ENCODE measurements around the gene HAUS1. TPM values are rescaled to one million over a fixed set of nuclear protein-coding genes. Genes with fewer than 3 reads are reported as not detected.
"Not testable (repeated sequence)": the region's sequence is repeated elsewhere in the genome, so short reads cannot be mapped to it uniquely, and the experiment has no call there.

The HAUS1 gene
- total and polyA plus RNA-seq, 2 experiments from 2014 or later: 163 to 216 TPM

- DNase-seq (ENCODE audit: low spot score) (no peak), ATAC-seq (no peak)
- no peaks in the 10 kb centered on the region for H3K27me3 ChIP-seq (ENCODE audit: insufficient read depth)
- H2AFZ ChIP-seq: no peak overlapping the region
- Mint-ChIP-seq H3K4me3 (no peak overlapping the region), H3K27me3 (ENCODE audit: insufficient read depth, low read depth, poor library complexity) (peaks cover 2% of the 10 kb centered on the region), H3K27ac (no peak overlapping the region), H3K36me3 (ENCODE audit: low read depth) (peaks cover 69% of the 10 kb centered on the region), H3K4me1 (no peaks in the 10 kb centered on the region), H3K9me3 (no peaks in the 10 kb centered on the region)
- 0 out of 2 replicates have a peak overlapping the region, but pooled peaks have one; percentile 30 for H3K27ac ChIP-seq (ENCODE audit: low read depth)
- H3F3A ChIP-seq (replicated peaks; ENCODE audit: low read depth): no peaks in the 10 kb centered on the region
- peaks cover 10% of the 10 kb centered on the region for H4K20me1 ChIP-seq (replicated peaks; ENCODE audit: insufficient read depth)
- peaks cover 20% of the 10 kb centered on the region; the same call in 1 of the 2 replicates for H3K36me3 ChIP-seq (ENCODE audit: insufficient read depth)
- no peaks in the 10 kb centered on the region for H3K4me1 ChIP-seq (ENCODE audit: insufficient read depth)
- no peak overlapping the region for H3K4me2 ChIP-seq
- no peaks in the 10 kb centered on the region for H3K9me2 ChIP-seq (ENCODE audit: insufficient read depth)
- no peak overlapping the region for H3K4me3 ChIP-seq
- H3K79me2 ChIP-seq (replicated peaks; ENCODE audit: insufficient read depth): peaks cover 22% of the 10 kb centered on the region; the same call in 1 of the 2 replicates
- TF ChIP-seq, protein P1, sequence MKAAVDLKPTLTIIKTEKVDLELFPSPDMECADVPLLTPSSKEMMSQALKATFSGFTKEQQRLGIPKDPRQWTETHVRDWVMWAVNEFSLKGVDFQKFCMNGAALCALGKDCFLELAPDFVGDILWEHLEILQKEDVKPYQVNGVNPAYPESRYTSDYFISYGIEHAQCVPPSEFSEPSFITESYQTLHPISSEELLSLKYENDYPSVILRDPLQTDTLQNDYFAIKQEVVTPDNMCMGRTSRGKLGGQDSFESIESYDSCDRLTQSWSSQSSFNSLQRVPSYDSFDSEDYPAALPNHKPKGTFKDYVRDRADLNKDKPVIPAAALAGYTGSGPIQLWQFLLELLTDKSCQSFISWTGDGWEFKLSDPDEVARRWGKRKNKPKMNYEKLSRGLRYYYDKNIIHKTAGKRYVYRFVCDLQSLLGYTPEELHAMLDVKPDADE (IDR thresholded peaks at IDR 0.05): no peak
- TF ChIP-seq STAT1 (IDR thresholded peaks at IDR 0.05; ENCODE audit: unreplicated experiment) (no peak), CREB1 (CRISPR knock-in tag; IDR thresholded peaks at IDR 0.05; ENCODE audit: low read depth) (no peak), JUNB (IDR thresholded peaks at IDR 0.05; ENCODE audit: unreplicated experiment) (no peak), EZH2 (IDR thresholded peaks at IDR 0.05; ENCODE audit: low read depth, unreplicated experiment) (no peak), ZNF114 (CRISPR knock-in tag; IDR thresholded peaks at IDR 0.05) (no peak), ZNF331 (CRISPR knock-in tag; IDR thresholded peaks at IDR 0.05; ENCODE audit: low read depth) (no peak)
- TF ChIP-seq, protein P2, sequence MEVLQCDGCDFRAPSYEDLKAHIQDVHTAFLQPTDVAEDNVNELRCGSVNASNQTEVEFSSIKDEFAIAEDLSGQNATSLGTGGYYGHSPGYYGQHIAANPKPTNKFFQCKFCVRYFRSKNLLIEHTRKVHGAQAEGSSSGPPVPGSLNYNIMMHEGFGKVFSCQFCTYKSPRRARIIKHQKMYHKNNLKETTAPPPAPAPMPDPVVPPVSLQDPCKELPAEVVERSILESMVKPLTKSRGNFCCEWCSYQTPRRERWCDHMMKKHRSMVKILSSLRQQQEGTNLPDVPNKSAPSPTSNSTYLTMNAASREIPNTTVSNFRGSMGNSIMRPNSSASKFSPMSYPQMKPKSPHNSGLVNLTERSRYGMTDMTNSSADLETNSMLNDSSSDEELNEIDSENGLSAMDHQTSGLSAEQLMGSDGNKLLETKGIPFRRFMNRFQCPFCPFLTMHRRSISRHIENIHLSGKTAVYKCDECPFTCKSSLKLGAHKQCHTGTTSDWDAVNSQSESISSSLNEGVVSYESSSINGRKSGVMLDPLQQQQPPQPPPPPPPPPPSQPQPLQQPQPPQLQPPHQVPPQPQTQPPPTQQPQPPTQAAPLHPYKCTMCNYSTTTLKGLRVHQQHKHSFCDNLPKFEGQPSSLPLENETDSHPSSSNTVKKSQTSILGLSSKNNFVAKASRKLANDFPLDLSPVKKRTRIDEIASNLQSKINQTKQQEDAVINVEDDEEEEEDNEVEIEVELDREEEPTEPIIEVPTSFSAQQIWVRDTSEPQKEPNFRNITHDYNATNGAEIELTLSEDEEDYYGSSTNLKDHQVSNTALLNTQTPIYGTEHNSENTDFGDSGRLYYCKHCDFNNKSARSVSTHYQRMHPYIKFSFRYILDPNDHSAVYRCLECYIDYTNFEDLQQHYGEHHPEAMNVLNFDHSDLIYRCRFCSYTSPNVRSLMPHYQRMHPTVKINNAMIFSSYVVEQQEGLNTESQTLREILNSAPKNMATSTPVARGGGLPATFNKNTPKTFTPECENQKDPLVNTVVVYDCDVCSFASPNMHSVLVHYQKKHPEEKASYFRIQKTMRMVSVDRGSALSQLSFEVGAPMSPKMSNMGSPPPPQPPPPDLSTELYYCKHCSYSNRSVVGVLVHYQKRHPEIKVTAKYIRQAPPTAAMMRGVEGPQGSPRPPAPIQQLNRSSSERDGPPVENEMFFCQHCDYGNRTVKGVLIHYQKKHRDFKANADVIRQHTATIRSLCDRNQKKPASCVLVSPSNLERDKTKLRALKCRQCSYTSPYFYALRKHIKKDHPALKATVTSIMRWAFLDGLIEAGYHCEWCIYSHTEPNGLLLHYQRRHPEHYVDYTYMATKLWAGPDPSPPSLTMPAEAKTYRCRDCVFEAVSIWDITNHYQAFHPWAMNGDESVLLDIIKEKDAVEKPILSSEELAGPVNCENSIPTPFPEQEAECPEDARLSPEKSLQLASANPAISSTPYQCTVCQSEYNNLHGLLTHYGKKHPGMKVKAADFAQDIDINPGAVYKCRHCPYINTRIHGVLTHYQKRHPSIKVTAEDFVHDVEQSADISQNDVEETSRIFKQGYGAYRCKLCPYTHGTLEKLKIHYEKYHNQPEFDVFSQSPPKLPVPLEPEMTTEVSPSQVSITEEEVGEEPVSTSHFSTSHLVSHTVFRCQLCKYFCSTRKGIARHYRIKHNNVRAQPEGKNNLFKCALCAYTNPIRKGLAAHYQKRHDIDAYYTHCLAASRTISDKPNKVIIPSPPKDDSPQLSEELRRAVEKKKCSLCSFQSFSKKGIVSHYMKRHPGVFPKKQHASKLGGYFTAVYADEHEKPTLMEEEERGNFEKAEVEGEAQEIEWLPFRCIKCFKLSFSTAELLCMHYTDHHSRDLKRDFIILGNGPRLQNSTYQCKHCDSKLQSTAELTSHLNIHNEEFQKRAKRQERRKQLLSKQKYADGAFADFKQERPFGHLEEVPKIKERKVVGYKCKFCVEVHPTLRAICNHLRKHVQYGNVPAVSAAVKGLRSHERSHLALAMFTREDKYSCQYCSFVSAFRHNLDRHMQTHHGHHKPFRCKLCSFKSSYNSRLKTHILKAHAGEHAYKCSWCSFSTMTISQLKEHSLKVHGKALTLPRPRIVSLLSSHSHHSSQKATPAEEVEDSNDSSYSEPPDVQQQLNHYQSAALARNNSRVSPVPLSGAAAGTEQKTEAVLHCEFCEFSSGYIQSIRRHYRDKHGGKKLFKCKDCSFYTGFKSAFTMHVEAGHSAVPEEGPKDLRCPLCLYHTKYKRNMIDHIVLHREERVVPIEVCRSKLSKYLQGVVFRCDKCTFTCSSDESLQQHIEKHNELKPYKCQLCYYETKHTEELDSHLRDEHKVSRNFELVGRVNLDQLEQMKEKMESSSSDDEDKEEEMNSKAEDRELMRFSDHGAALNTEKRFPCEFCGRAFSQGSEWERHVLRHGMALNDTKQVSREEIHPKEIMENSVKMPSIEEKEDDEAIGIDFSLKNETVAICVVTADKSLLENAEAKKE (CRISPR knock-in tag; IDR thresholded peaks at IDR 0.05): no peak
These were observed 9.6 kb downstream of the HAUS1 start for GRCh38 chr18:46113751-46114150.

GRCh38 chr18:46126625-46127024, 22.4 kb downstream of the HAUS1 start:
- not testable (repeated sequence) for H3K4me2 ChIP-seq; H3K27ac ChIP-seq (ENCODE audit: low read depth); ATAC-seq; H3K4me1 ChIP-seq (ENCODE audit: insufficient read depth); DNase-seq (ENCODE audit: low spot score); H3K27me3 Mint-ChIP-seq (ENCODE audit: insufficient read depth, low read depth, poor library complexity); H3K4me1 Mint-ChIP-seq; H3K9me3 Mint-ChIP-seq; H4K20me1 ChIP-seq (replicated peaks; ENCODE audit: insufficient read depth); H3K27ac Mint-ChIP-seq; H3K9me2 ChIP-seq (ENCODE audit: insufficient read depth); H3K27me3 ChIP-seq (ENCODE audit: insufficient read depth); H3F3A ChIP-seq (replicated peaks; ENCODE audit: low read depth); H3K4me3 ChIP-seq; H3K4me3 Mint-ChIP-seq; H2AFZ ChIP-seq; H3K79me2 ChIP-seq (replicated peaks; ENCODE audit: insufficient read depth)
- peaks cover 56% of the 10 kb centered on the region for H3K36me3 Mint-ChIP-seq (ENCODE audit: low read depth)
- H3K36me3 ChIP-seq (ENCODE audit: insufficient read depth): peaks cover 53% of the 10 kb centered on the region

Data from GM23338 (cell line).